CD4-positive, alpha-beta T cell treated with Interleukin-10 for 1 hour (primary cell): Measurements from ENCODE around the gene SSNA1.

ENCODE experiments used
- DNase-seq: peaks from one replicate; pipeline ENCODE4 v3.0.0-alpha.2; 2020

SSNA1 gene

GRCh38 chr9:137156567-137157375 lies 31.7 kb upstream of the SSNA1 start:
- peak; percentile 58 for DNase-seq

GRCh38 chr9:137157618-137158415 lies 30.7 kb upstream of the SSNA1 start:
- no peak for DNase-seq

- no peak for DNase-seq
Observed at GRCh38 chr9:137158625-137159024, 29.9 kb upstream of the SSNA1 start.

- DNase-seq = no peak
Observed at GRCh38 chr9:137159105-137160053, 29.1 kb upstream of the SSNA1 start.

- no peak for DNase-seq
Observed at GRCh38 chr9:137160054-137160425, 28.4 kb upstream of the SSNA1 start.

- no peak for DNase-seq
Observed at GRCh38 chr9:137160716-137161557, 27.5 kb upstream of the SSNA1 start.

- DNase-seq = no peak
Observed at GRCh38 chr9:137161558-137162486, 26.7 kb upstream of the SSNA1 start.

- no peak for DNase-seq
Observed at GRCh38 chr9:137162505-137163364, 25.7 kb upstream of the SSNA1 start.

GRCh38 chr9:137163365-137163715 lies 25.1 kb upstream of the SSNA1 start:
- no peak for DNase-seq

GRCh38 chr9:137163805-137164204 lies 24.7 kb upstream of the SSNA1 start:
- DNase-seq = no peak

- DNase-seq = no peak
Observed at GRCh38 chr9:137164370-137165249, 23.9 kb upstream of the SSNA1 start.

GRCh38 chr9:137165250-137165836 lies 23.1 kb upstream of the SSNA1 start:
- no peak for DNase-seq

GRCh38 chr9:137166380-137167229 lies 21.9 kb upstream of the SSNA1 start:
- DNase-seq = no peak

GRCh38 chr9:137167277-137167746 lies 21.2 kb upstream of the SSNA1 start:
- no peak for DNase-seq

- DNase-seq = no peak
Observed at GRCh38 chr9:137167747-137168572, 20.5 kb upstream of the SSNA1 start.

- DNase-seq = no peak
Observed at GRCh38 chr9:137168573-137168903, 19.9 kb upstream of the SSNA1 start.
